T-helper 2 cell treated with Interferon-gamma antibody and Interleukin-4, amounts not matched to agents 5 μg/mL and 100 μg/mL, for 36 hours (primary cell): ENCODE data around the gene LRRC74B.

Source experiments
- DNase-seq: peaks from one replicate; pipeline ENCODE4 v3.0.0; 2021; ENCODE audit warnings: low spot score
- H3K27ac Mint-ChIP-seq: one replicate; pipeline ENCODE4 v1.8.0; 2021; ENCODE audit warnings: mild to moderate bottlenecking, mixed read lengths
- H3K27me3 Mint-ChIP-seq: one replicate; pipeline ENCODE4 v1.8.0; 2021; ENCODE audit warnings: low read depth, mixed read lengths
- H3K36me3 Mint-ChIP-seq: one replicate; pipeline ENCODE4 v1.8.0; 2021; ENCODE audit warnings: low read depth, mixed read lengths
- H3K4me1 Mint-ChIP-seq: one replicate; pipeline ENCODE4 v1.8.0; 2021; ENCODE audit warnings: low read depth, mixed read lengths
- H3K4me3 Mint-ChIP-seq: one replicate; pipeline ENCODE4 v1.8.0; 2022; ENCODE audit warnings: mild to moderate bottlenecking, moderate library complexity, mixed read lengths
- H3K9me3 Mint-ChIP-seq: one replicate; pipeline ENCODE4 v1.8.0; 2021; ENCODE audit warnings: mixed read lengths

LRRC74B gene

GRCh38 chr22:21022955-21023614 is 22.7 kb upstream of the LRRC74B start:
- H3K4me3 Mint-ChIP-seq, result no peak overlapping the region
- no peak overlapping the region for H3K27ac Mint-ChIP-seq
- no peak for DNase-seq
- no peaks in the 10 kb centered on the region for H3K27me3 Mint-ChIP-seq
- no peaks in the 10 kb centered on the region for H3K9me3 Mint-ChIP-seq
- no peaks in the 10 kb centered on the region for H3K36me3 Mint-ChIP-seq
- peaks cover 8% of the 10 kb centered on the region for H3K4me1 Mint-ChIP-seq

GRCh38 chr22:21025266-21025665 is 20.5 kb upstream of the LRRC74B start:
- Mint-ChIP-seq H3K9me3 (no peaks in the 10 kb centered on the region), H3K4me1 (peaks cover 8% of the 10 kb centered on the region), H3K4me3 (peak overlapping the region; percentile 7), H3K27me3 (no peaks in the 10 kb centered on the region), H3K36me3 (no peaks in the 10 kb centered on the region), H3K27ac (peak overlapping the region; percentile 15)
- DNase-seq, result no peak

GRCh38 chr22:21025763-21026755 is 19.7 kb upstream of the LRRC74B start:
- Mint-ChIP-seq H3K36me3 (no peaks in the 10 kb centered on the region), H3K27me3 (peaks cover 7% of the 10 kb centered on the region), H3K27ac (peak overlapping the region; percentile 15), H3K4me1 (peaks cover 8% of the 10 kb centered on the region), H3K4me3 (no peak overlapping the region), H3K9me3 (no peaks in the 10 kb centered on the region)
- DNase-seq, result no peak

GRCh38 chr22:21026783-21027692 is 18.7 kb upstream of the LRRC74B start:
- no peaks in the 10 kb centered on the region for H3K9me3 Mint-ChIP-seq
- H3K27ac Mint-ChIP-seq, result no peak overlapping the region
- H3K27me3 Mint-ChIP-seq, result peaks cover 10% of the 10 kb centered on the region
- H3K36me3 Mint-ChIP-seq, result no peaks in the 10 kb centered on the region
- no peak for DNase-seq
- peaks cover 8% of the 10 kb centered on the region for H3K4me1 Mint-ChIP-seq
- H3K4me3 Mint-ChIP-seq, result no peak overlapping the region

- DNase-seq, result no peak
- no peak overlapping the region for H3K4me3 Mint-ChIP-seq
- H3K27me3 Mint-ChIP-seq, result peaks cover 17% of the 10 kb centered on the region
- no peaks in the 10 kb centered on the region for H3K9me3 Mint-ChIP-seq
- peaks cover 8% of the 10 kb centered on the region for H3K4me1 Mint-ChIP-seq
- no peak overlapping the region for H3K27ac Mint-ChIP-seq
- H3K36me3 Mint-ChIP-seq, result no peaks in the 10 kb centered on the region
These were observed 17.2 kb upstream of the LRRC74B start for GRCh38 chr22:21028277-21029251.

- H3K9me3 Mint-ChIP-seq, result no peaks in the 10 kb centered on the region
- peaks cover 25% of the 10 kb centered on the region for H3K27me3 Mint-ChIP-seq
- DNase-seq, result no peak
- H3K36me3 Mint-ChIP-seq, result no peaks in the 10 kb centered on the region
- H3K27ac Mint-ChIP-seq, result no peak overlapping the region
- no peak overlapping the region for H3K4me3 Mint-ChIP-seq
- peaks cover 8% of the 10 kb centered on the region for H3K4me1 Mint-ChIP-seq
These were observed 16.2 kb upstream of the LRRC74B start for GRCh38 chr22:21029486-21030025.

GRCh38 chr22:21030032-21030431 is 15.7 kb upstream of the LRRC74B start:
- H3K9me3 Mint-ChIP-seq, result no peaks in the 10 kb centered on the region
- H3K4me1 Mint-ChIP-seq, result peaks cover 7% of the 10 kb centered on the region
- H3K27me3 Mint-ChIP-seq, result peaks cover 29% of the 10 kb centered on the region
- no peak overlapping the region for H3K4me3 Mint-ChIP-seq
- H3K27ac Mint-ChIP-seq, result no peak overlapping the region
- no peak for DNase-seq
- H3K36me3 Mint-ChIP-seq, result no peaks in the 10 kb centered on the region

GRCh38 chr22:21030621-21031544 is 14.9 kb upstream of the LRRC74B start:
- no peaks in the 10 kb centered on the region for H3K9me3 Mint-ChIP-seq
- no peak for DNase-seq
- H3K4me1 Mint-ChIP-seq, result no peaks in the 10 kb centered on the region
- peak overlapping the region; percentile 55 for H3K27ac Mint-ChIP-seq
- H3K36me3 Mint-ChIP-seq, result no peaks in the 10 kb centered on the region
- no peak overlapping the region for H3K4me3 Mint-ChIP-seq
- H3K27me3 Mint-ChIP-seq, result peaks cover 32% of the 10 kb centered on the region

GRCh38 chr22:21031545-21032036 is 14.2 kb upstream of the LRRC74B start:
- Mint-ChIP-seq H3K36me3 (no peaks in the 10 kb centered on the region), H3K4me1 (no peaks in the 10 kb centered on the region), H3K9me3 (no peaks in the 10 kb centered on the region), H3K27ac (no peak overlapping the region), H3K27me3 (peaks cover 32% of the 10 kb centered on the region), H3K4me3 (no peak overlapping the region)
- no peak for DNase-seq

- Mint-ChIP-seq H3K9me3 (no peaks in the 10 kb centered on the region), H3K4me1 (no peaks in the 10 kb centered on the region), H3K27ac (no peak within 1 kb of the TSS), H3K36me3 (no peaks in the 10 kb centered on the region), H3K27me3 (peaks cover 33% of the 10 kb centered on the region), H3K4me3 (no peak within 1 kb of the TSS)
- no peak for DNase-seq
These were observed 13.5 kb upstream of the LRRC74B start, which contains the start of gene SLC7A4 for GRCh38 chr22:21032037-21032867. Gene SLC7A4, minus strand, starts transcription at chr22:21032561. Its CDS starts 749 bp downstream, at chr22:21031812.
